Omental fat pad (tissue), 4 donors: ENCODE data around the gene SNRNP70. TPM values are rescaled to one million over a fixed set of nuclear protein-coding genes. Genes with fewer than 3 reads are reported as not detected.

Experiments
- ATAC-seq: fragments of 150-250 bp; one replicate; pipeline ENCODE4 v1.9.1; 2016; ENCODE audit warnings: mild to moderate bottlenecking, moderate library complexity; ENCODE audit not compliant: low FRiP score
- DNase-seq: peaks from one replicate; pipeline ENCODE4 v3.0.0-alpha.2; 2019; ENCODE audit warnings: low spot score
- total RNA-seq, 4 donors: library from RNA; depleted of rRNA; stranded (reverse); fragments of >200 nt; gene quantifications; one replicate each; pipeline ENCODE4 v1.1.0, GENCODE V29; 2016
- TF ChIP-seq, protein P1 (sequence below), 3 donors: fragments of 450-650 bp; IDR thresholded peaks; one replicate each; pipeline ENCODE4 v1.5.1; 2016 to 2017; ENCODE audit warnings: antibody characterized with exemption in 3 of 3, mild to moderate bottlenecking in 3 of 3, moderate library complexity in 2 of 3

SNRNP70 gene
- total RNA-seq, 4 donors from 2014 or later: 132 to 314 (median 207) TPM

DNA sequence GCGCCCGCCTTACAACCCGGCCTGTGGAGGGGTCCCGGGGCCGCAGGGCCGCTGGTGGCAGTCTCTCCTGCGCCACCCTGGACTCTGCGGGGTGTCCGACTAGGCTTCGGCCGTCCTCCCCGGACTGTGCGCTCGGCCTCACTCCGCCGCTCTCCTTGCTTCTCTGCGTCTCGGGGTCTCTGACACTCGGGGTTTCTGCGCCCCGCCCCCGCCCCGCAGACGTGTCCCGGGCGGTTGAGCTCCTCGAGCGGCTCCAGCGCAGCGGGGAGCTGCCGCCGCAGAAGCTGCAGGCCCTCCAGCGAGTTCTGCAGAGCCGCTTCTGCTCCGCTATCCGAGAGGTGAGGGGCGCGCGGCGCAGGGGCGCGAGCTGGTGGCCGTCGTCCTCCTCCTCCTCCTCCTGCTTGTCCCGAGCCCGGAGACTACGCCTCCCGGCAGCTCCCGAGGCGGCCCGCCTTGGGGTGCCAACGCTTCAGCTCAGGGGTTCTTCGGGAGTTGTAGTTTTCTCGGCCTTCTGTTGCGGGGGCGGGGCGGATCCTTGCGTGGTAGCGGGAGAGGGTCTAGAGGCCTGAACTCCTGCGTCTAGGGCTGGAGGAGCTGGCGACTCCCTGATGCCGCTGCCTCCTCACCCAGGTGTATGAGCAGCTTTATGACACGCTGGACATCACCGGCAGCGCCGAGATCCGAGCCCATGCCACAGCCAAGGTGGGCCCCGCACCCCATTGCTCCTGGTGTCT is 29.5 kb downstream of the SNRNP70 start:
- ATAC-seq (no peak), DNase-seq (no peak)
- TF ChIP-seq, protein P1, sequence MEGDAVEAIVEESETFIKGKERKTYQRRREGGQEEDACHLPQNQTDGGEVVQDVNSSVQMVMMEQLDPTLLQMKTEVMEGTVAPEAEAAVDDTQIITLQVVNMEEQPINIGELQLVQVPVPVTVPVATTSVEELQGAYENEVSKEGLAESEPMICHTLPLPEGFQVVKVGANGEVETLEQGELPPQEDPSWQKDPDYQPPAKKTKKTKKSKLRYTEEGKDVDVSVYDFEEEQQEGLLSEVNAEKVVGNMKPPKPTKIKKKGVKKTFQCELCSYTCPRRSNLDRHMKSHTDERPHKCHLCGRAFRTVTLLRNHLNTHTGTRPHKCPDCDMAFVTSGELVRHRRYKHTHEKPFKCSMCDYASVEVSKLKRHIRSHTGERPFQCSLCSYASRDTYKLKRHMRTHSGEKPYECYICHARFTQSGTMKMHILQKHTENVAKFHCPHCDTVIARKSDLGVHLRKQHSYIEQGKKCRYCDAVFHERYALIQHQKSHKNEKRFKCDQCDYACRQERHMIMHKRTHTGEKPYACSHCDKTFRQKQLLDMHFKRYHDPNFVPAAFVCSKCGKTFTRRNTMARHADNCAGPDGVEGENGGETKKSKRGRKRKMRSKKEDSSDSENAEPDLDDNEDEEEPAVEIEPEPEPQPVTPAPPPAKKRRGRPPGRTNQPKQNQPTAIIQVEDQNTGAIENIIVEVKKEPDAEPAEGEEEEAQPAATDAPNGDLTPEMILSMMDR (IDR thresholded peaks at IDR 0.05): no peak

DNA sequence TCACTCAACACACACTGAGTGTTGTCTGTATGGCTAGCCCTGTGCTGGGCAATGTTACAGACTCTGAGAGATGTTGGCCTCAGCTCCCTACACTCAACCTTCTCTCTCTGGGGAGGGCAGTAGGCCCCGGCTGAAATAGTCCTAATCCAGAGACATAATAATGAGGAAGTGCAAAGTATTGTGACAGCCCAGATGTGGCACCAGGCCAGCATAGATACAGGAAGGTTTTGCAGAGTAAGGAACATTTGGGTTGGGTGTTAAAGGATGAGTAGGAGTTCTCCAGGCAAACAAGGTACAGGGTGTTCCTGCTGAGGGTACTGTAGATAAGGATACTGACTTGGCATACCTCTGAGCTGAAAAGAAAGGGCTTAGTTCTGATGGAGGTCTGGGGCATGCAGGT is 31.3 kb downstream of the SNRNP70 start:
- TF ChIP-seq, protein P1 (IDR thresholded peaks at IDR 0.05): no peak
- DNase-seq: peak; percentile 35
- no peak for ATAC-seq

DNA sequence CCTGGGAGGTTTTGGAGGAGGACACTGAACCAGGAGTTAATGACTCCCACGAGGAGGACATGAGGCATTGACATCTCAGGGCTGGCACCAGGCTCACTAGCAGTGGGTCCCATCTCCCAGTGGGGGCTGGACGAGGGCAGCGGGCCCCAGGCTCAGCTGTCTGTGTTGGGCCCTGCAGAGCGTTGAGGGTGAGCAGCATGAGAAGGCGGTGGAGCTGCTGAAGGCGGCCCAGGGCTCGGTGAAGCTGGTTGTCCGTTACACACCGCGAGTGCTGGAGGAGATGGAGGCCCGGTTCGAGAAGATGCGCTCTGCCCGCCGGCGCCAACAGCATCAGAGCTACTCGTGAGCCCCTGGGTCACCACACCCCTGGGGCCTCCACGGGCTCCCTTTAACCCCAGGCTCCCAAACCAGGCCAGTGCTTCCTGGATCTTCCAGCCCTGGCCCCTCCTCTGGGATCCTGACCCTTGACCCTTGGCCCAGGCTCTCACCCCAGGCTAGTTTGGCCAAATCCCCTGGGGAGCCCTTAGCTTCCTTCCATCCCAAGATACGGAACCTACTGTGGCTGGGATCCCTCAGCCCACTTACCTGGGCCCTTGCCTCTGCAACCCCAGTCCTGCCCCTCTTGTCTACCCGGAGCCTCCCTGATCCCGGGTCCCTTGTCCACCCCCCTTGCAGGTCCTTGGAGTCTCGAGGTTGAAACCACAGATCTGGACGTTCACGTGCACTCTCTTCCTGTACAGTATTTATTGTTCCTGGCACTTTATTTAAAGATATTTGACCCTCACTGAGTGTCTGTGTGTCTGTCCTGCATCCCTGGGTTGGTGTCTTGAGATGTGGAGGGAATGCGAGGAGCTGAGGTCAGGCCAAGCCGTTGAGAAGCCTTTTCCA is 32.7 kb downstream of the SNRNP70 start:
- DNase-seq: no peak
- TF ChIP-seq, protein P1 (IDR thresholded peaks at IDR 0.05): no peak
- ATAC-seq: no peak

DNA sequence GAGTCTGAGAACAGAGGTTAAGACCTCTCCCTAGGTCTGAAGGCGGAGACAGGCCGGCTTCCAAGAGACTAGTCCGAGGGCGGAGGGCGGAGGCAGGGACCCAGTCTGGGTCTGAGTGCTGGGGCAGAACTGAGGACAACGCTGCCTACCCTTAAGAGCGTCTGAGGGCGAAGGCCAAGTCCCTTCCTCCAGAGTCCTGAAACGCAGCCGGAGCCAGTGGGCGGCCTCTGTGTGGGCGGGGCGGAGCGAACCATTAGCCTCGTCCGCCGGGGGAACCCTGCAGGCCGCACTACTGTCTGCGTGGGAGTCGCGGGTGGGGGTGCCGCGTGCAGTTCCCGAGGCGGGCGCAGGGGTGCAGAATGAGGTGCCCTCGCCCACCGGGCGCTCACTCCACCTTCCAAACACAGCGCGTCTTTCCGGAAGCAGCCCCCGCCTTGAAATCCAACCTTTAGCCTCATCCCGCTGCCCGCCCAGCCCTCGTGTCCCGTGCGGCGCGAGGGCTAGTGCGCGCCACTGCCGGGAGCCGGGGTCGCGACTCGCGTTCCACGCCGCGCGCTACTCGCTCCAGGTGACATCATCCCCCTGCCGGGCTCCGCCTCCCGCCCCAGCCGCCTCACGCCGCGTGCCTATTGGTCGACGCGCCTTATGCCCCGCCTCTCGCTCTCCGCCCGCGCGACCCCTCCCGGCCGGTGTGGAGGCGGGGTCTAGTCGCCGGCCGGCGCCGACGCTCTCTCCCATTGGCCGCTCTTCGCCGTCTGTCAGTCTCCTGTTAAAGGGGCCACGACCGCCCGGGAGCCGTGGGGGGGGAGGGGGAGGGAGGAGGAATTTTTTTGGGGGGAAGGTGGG is 33.5 kb downstream of the SNRNP70 start, which contains the start of gene C19orf73:
C19orf73 (minus strand) TSS at position 579 of the 846 bp plus-strand sequence; CDS start at position 458, 121 bp downstream.
- TF ChIP-seq, protein P1 (IDR thresholded peaks at IDR 0.05): no peak
- peak; percentile 69 for DNase-seq
- peak; percentile 91 for ATAC-seq

DNA sequence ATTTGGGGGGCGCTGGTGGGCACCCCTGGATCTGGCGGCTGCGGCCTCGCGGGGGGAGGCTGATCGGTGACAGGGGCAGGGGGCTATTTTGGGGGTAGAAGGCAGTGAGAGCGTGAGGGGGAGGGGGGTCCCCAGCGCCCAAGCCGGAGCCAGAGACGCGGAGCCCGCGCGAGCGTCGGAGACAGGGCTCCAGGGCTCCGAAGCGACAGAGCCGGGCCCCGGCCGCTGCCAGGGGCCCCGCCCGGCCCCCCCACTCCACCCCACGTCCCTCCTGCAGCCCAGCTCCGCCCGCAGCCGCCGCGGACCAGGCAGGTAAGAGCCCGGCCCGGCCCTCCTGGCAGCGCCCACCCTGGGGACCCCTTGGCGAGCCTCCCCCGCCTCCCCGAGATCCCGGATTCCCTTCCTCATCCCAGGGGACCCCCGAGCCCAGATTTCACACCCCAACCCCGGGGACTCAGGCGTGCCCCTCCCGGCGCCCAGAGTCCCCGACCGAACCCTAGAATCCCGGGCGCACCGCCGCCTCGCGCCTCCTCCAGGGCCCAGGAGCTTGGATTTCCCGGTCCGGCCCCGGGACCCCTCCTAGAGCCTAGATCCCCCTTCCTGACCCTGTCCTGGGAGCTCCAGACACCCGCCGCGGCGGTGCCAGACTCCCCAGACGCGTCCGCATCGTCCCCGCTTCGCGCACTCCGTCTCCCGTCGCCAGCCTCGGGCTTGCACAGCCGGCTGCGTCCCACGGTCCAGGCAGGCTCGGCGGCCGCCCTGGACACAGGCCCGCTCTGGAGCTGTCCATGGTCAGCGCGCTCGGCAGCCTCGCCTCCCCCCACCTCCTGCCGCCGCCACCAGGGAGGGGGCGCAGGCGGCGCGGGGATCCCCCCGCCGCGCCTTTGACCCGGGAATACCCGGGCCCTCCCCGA is 34.4 kb downstream of the SNRNP70 start, which contains the start of gene PPFIA3:
PPFIA3 (plus strand) TSS at position 134 of the 914 bp plus-strand sequence. CDS start 8,330 bp downstream, outside the sequence.
- ATAC-seq (peak; percentile 34), DNase-seq (no peak)
- TF ChIP-seq, protein P1 (IDR thresholded peaks at IDR 0.05): no peak

DNA sequence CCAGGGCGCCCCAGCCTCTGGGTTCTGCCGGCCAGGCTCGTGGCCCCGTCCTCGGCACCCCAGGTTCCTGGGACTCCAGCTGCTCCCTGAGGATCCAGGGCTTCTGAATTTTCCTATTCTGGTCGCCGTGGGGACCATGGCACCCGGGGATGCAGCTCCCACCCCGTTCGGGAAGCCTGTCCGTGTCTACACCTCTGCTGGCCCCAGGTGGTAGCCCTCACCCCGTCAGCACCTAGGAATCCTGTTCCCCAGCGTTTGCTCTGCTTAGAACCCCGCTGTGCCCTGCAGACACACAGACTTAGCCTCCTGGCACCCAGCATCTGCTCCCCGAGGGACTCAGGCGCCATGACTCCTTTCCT is 35.1 kb downstream of the SNRNP70 start:
- TF ChIP-seq, protein P1 (IDR thresholded peaks at IDR 0.05): no peak
- DNase-seq (no peak), ATAC-seq (no peak)
